ENCODE data around the gene CADM2. TPM values are rescaled to one million over a fixed set of nuclear protein-coding genes. Genes with fewer than 3 reads are reported as not detected.

The CADM2 gene
- total and polyA plus RNA-seq, 2 experiments from 2014 or later = 13.3 to 47.5 TPM

DNA sequence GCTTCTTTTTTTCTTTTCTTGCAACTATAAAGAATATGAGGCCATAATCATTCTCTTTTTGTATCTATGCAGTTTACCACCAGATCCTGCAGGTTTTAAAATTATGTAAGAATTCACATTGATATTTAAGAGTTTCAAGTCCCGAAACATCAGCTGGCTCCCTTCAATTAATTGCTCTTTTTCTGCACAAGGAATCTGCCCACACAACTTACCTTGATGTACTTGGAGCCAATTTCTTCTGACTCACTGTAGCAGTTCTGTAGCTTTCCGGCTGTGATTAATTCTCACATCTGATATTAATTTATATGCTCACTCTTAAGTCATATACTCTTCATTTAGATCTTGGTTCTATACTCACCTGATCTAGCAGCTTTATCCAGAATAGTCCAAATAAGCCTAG lies 781.8 kb downstream of the CADM2 start:
- Mint-ChIP-seq H3K4me3 (no peak overlapping the region), H3K36me3 (ENCODE audit: low read depth) (no peaks in the 10 kb centered on the region), H3K27me3 (ENCODE audit: insufficient read depth, low read depth, poor library complexity) (no peaks in the 10 kb centered on the region), H3K4me1 (peaks cover 12% of the 10 kb centered on the region), H3K9me3 (no peaks in the 10 kb centered on the region), H3K27ac (no peak overlapping the region)
- Histone ChIP-seq H3K79me2 (replicated peaks; ENCODE audit: insufficient read depth) (no peaks in the 10 kb centered on the region), H3K27ac (ENCODE audit: low read depth) (no peak overlapping the region), H3K27me3 (ENCODE audit: insufficient read depth) (no peaks in the 10 kb centered on the region), H3K4me2 (no peak overlapping the region), H3K36me3 (ENCODE audit: insufficient read depth) (no peaks in the 10 kb centered on the region), H3K4me1 (ENCODE audit: insufficient read depth) (no peaks in the 10 kb centered on the region; the same call in 1 of the 2 replicates), H3F3A (replicated peaks; ENCODE audit: low read depth) (no peaks in the 10 kb centered on the region), H3K9me2 (ENCODE audit: insufficient read depth) (no peaks in the 10 kb centered on the region), H2AFZ (no peak overlapping the region), H4K20me1 (replicated peaks; ENCODE audit: insufficient read depth) (no peaks in the 10 kb centered on the region), H3K4me3 (no peak overlapping the region)
- DNase-seq (ENCODE audit: low spot score) (no peak), ATAC-seq (no peak)
- TF ChIP-seq CTCF (conservative IDR thresholded peaks at IDR 0.05; ENCODE audit: low read depth in 2 of 2) = no peak
- TF ChIP-seq, protein P1, sequence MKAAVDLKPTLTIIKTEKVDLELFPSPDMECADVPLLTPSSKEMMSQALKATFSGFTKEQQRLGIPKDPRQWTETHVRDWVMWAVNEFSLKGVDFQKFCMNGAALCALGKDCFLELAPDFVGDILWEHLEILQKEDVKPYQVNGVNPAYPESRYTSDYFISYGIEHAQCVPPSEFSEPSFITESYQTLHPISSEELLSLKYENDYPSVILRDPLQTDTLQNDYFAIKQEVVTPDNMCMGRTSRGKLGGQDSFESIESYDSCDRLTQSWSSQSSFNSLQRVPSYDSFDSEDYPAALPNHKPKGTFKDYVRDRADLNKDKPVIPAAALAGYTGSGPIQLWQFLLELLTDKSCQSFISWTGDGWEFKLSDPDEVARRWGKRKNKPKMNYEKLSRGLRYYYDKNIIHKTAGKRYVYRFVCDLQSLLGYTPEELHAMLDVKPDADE (IDR thresholded peaks at IDR 0.05) = no peak
- no peak for TF ChIP-seq JUNB (IDR thresholded peaks at IDR 0.05; ENCODE audit: unreplicated experiment)
- no peak for TF ChIP-seq ZNF114 (CRISPR knock-in tag; IDR thresholded peaks at IDR 0.05)
- no peak for TF ChIP-seq REST (IDR thresholded peaks at IDR 0.05; ENCODE audit: unreplicated experiment)
- TF ChIP-seq STAT1 (IDR thresholded peaks at IDR 0.05; ENCODE audit: unreplicated experiment) = no peak
- TF ChIP-seq POLR2AphosphoS5 (IDR thresholded peaks at IDR 0.05; ENCODE audit: low read depth) = no peak
- TF ChIP-seq EZH2 (IDR thresholded peaks at IDR 0.05; ENCODE audit: low read depth, unreplicated experiment) = no peak
- no peak for TF ChIP-seq ZNF331 (CRISPR knock-in tag; IDR thresholded peaks at IDR 0.05; ENCODE audit: low read depth)
- TF ChIP-seq EZH2phosphoT487 (IDR thresholded peaks at IDR 0.05; ENCODE audit: unreplicated experiment) = no peak
- TF ChIP-seq NANOG (IDR thresholded peaks at IDR 0.05; ENCODE audit: borderline replicate concordance) = no peak
- TF ChIP-seq CREB1 (CRISPR knock-in tag; IDR thresholded peaks at IDR 0.05; ENCODE audit: low read depth) = no peak
- TF ChIP-seq, protein P2, sequence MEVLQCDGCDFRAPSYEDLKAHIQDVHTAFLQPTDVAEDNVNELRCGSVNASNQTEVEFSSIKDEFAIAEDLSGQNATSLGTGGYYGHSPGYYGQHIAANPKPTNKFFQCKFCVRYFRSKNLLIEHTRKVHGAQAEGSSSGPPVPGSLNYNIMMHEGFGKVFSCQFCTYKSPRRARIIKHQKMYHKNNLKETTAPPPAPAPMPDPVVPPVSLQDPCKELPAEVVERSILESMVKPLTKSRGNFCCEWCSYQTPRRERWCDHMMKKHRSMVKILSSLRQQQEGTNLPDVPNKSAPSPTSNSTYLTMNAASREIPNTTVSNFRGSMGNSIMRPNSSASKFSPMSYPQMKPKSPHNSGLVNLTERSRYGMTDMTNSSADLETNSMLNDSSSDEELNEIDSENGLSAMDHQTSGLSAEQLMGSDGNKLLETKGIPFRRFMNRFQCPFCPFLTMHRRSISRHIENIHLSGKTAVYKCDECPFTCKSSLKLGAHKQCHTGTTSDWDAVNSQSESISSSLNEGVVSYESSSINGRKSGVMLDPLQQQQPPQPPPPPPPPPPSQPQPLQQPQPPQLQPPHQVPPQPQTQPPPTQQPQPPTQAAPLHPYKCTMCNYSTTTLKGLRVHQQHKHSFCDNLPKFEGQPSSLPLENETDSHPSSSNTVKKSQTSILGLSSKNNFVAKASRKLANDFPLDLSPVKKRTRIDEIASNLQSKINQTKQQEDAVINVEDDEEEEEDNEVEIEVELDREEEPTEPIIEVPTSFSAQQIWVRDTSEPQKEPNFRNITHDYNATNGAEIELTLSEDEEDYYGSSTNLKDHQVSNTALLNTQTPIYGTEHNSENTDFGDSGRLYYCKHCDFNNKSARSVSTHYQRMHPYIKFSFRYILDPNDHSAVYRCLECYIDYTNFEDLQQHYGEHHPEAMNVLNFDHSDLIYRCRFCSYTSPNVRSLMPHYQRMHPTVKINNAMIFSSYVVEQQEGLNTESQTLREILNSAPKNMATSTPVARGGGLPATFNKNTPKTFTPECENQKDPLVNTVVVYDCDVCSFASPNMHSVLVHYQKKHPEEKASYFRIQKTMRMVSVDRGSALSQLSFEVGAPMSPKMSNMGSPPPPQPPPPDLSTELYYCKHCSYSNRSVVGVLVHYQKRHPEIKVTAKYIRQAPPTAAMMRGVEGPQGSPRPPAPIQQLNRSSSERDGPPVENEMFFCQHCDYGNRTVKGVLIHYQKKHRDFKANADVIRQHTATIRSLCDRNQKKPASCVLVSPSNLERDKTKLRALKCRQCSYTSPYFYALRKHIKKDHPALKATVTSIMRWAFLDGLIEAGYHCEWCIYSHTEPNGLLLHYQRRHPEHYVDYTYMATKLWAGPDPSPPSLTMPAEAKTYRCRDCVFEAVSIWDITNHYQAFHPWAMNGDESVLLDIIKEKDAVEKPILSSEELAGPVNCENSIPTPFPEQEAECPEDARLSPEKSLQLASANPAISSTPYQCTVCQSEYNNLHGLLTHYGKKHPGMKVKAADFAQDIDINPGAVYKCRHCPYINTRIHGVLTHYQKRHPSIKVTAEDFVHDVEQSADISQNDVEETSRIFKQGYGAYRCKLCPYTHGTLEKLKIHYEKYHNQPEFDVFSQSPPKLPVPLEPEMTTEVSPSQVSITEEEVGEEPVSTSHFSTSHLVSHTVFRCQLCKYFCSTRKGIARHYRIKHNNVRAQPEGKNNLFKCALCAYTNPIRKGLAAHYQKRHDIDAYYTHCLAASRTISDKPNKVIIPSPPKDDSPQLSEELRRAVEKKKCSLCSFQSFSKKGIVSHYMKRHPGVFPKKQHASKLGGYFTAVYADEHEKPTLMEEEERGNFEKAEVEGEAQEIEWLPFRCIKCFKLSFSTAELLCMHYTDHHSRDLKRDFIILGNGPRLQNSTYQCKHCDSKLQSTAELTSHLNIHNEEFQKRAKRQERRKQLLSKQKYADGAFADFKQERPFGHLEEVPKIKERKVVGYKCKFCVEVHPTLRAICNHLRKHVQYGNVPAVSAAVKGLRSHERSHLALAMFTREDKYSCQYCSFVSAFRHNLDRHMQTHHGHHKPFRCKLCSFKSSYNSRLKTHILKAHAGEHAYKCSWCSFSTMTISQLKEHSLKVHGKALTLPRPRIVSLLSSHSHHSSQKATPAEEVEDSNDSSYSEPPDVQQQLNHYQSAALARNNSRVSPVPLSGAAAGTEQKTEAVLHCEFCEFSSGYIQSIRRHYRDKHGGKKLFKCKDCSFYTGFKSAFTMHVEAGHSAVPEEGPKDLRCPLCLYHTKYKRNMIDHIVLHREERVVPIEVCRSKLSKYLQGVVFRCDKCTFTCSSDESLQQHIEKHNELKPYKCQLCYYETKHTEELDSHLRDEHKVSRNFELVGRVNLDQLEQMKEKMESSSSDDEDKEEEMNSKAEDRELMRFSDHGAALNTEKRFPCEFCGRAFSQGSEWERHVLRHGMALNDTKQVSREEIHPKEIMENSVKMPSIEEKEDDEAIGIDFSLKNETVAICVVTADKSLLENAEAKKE (CRISPR knock-in tag; IDR thresholded peaks at IDR 0.05) = no peak
